Measurements from ENCODE around the gene GPR39.

GPR39 gene

DNA sequence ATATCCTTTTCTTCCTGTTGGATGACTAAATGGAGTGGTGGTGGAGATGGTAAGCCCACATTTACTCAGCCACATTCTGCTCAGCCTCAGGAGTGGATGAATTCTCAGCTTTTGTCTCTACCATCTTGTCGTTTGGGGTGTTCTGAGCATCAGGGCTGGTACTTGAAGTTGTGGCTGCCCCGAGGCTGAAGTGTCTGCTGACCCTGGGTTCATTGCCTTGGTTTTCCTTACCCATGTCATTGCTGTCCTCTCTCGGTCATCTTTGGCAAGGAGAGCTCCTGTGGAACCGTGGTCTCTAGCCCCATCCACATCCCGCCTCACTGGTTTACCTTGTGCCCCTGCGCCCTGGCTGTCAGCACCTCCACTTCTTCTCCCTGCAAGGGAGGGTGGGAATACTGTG lies 71.9 kb downstream of the GPR39 start:
- in situ Hi-C loops (cut with MboI; ENCODE audit: low sequenced_read_pairs): no loop called here

DNA sequence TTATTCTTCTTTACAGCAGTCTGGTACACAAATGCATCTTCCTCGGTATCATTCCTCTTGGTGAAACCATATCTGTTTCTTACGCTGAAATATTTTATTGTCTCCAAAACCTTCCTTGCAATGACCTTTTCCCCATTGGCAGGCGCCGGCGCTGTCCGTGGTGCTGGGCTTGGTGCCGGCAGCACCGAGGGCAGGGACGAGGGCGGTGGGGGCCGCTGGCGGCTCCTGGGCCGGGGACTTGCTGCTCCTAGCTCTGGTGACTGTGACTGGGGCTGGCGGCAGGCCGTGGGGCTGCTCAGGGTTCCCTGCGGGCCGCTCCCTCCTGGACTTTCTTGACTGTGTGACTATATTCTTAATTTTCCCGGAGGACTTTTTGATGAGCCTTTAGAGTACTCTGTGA lies 72.5 kb downstream of the GPR39 start:
- in situ Hi-C loops (cut with MboI; ENCODE audit: low sequenced_read_pairs): no loop called here

- in situ Hi-C loops (cut with MboI; ENCODE audit: low sequenced_read_pairs): no loop called here
Observed at GRCh38 chr2:132495881-132496280, 79.3 kb downstream of the GPR39 start.

DNA sequence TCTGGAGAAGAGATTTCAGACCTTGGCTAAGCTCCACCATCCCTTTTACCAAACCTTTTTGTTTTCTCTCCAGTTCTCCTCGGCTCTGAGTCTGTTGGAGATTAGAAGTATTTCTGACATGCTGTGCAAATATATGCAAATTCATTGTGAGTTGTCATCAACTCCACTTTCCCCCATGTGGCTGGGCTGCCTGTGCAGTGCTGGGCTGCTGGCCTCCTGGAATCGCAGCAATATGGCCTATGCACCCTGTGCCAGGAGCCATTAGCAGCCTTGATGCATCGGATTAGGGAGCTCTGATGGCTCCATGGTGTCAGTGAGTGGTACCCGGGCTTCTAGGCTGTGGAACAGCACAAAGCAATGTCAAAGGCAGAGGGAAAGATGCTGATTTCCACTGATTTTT lies 80.0 kb downstream of the GPR39 start:
- in situ Hi-C loops (cut with MboI; ENCODE audit: low sequenced_read_pairs): no loop called here

DNA sequence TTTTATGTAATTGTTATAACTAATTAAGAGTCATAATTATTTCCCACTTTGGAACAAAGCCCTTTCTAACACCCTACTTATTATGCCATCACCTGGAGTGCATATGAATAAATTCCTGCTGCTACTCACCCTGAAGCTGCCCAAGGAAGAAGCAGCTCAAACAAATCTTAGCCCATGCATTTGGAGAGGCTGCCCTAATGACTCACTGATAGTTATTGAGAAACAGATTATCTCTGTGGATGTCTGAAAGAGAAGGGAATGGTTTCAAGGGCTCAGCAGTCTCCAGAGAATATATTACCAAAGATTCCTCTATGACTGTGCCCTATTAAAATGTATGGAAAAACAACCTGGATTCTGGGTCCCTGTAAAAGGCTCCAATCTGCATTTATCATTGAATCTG lies 81.0 kb downstream of the GPR39 start:
- in situ Hi-C loops (cut with MboI; ENCODE audit: low sequenced_read_pairs): no loop called here

- in situ Hi-C loops (cut with MboI; ENCODE audit: low sequenced_read_pairs): no loop called here
Observed at GRCh38 chr2:132503701-132504100, 87.1 kb downstream of the GPR39 start.

DNA sequence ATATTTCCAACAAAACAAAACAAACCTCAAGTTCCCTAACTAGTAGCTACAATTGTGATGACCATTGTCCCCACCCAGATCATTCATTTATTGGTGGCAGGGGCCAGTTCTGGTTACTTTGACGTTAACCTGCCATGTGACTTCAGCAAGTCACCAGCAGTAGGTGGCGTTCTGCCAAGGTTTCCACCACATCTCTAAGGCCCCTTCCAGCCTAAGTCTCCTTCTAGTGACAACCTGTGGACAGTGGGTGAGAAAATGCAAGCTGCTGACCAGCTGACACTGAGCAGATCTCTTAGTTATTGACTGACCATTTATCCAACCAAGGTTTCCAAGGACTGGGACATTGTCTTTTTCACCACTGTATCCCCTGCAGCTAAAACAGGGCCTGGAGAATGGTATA lies 98.4 kb downstream of the GPR39 start:
- in situ Hi-C loops (cut with MboI; ENCODE audit: low sequenced_read_pairs): no loop called here

- in situ Hi-C loops (cut with MboI; ENCODE audit: low sequenced_read_pairs): no loop called here
Observed at GRCh38 chr2:132517386-132517785, 100.8 kb downstream of the GPR39 start.

GRCh38 chr2:132518302-132518701 lies 101.7 kb downstream of the GPR39 start:
- in situ Hi-C loops (cut with MboI; ENCODE audit: low sequenced_read_pairs): no loop called here

GRCh38 chr2:132519566-132519965 lies 103.0 kb downstream of the GPR39 start:
- in situ Hi-C loops (cut with MboI; ENCODE audit: low sequenced_read_pairs): no loop called here

GRCh38 chr2:132521341-132521740 lies 104.7 kb downstream of the GPR39 start:
- in situ Hi-C loops (cut with MboI; ENCODE audit: low sequenced_read_pairs): no loop called here

GRCh38 chr2:132522901-132523300 lies 106.3 kb downstream of the GPR39 start:
- in situ Hi-C loops (cut with MboI; ENCODE audit: low sequenced_read_pairs): no loop called here

DNA sequence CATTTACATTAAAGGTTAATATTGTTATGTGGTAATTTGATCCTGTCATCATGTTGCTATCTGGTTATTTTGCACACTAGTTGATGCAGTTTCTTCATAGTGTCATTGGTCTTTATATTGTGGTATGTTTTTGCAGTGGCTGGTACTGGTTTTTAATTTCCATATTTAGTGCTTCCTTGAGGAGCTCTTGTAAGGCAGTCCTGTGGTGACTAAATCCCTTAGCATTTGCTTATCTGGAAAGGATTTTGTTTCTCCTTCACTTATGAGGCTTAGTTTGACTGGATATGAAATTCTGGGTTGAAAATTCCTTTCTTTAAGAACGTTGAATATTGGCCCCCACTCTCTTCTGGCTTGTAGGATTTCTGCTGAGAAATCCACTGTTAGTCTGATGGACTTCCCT lies 120.5 kb downstream of the GPR39 start:
- in situ Hi-C loops (cut with MboI; ENCODE audit: low sequenced_read_pairs): loop anchor here (25.0 kb wide), 1 partner anchor 625 kb away; no protein-coding TSS in a partner anchor

DNA sequence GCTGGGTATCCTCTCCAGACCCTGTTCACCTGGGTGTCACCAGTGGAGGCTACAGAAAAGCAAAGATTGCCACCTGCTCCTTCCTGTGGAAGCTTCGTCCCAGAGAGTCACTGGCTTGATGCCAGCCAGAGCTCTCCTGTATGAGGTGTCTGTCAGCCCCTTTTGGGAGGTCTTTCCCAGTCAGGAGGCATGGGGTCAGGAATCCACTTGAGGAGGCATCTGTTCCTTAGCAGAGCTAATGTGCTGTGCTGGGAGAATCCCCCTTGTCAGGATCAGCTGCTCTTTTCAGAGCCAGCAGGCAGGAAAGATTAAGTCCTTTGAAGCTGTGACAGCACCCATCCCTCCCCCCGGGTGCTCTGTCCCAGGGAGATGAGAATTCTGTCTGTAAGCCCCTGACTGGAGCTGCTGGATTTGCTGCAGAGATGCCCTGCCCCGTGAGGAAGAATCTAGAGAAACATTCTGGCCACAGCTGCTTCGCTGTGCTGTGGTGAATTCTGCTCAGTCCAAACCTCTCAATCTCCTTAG lies 121.8 kb downstream of the GPR39 start:
- in situ Hi-C loops (cut with MboI; ENCODE audit: low sequenced_read_pairs): loop anchor here (25.0 kb wide), 1 partner anchor 624 kb away; no protein-coding TSS in a partner anchor

DNA sequence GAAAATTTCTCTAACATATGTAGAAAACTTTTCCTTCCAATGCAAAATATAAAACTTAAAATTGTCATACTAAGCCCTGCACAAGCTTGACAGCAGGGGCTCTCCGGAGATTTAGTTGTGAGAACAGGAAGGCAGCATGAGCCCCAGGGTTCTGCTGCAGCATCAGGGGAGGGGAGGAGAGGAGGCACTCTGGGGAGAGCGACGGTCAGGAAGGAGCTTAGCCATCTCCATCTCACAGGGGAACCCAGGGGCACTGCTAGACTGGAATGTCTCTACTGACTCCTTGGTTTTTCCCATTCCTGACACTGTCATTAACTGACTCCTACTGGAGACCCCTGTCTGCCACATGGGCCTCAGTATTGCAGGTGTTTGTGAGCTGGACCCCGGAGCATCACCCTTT lies 123.6 kb downstream of the GPR39 start:
- in situ Hi-C loops (cut with MboI; ENCODE audit: low sequenced_read_pairs): loop anchor here (25.0 kb wide), 1 partner anchor 622 kb away; no protein-coding TSS in a partner anchor

DNA sequence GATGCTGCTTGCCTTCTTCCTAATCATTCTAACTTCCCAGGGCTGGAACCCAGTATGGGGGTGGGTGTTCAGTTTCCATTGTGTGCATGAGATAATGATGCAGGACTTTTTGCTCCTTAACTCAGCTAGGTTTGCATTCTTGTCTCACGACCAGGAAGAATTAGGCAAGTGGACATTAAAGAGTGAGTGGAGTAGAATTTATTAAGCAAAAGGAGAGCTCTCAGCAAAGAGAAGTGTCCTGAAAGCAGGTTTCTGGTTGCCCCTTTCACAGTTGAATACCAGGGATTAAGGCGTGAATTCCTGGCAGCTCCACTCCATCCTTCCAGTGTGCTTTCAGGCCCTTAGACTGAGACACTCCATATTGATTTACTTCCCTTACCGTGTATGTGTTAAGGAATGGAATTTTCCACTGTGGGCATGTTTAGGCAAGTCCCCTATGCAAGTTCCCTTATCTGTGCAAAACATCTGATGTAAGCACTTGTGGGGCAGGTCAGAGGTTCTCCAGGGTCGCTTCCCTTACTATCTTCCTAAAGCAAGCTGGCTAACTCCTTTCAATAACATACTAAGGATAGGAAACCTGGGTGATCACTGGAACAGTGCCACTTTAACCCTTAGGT lies 126.5 kb downstream of the GPR39 start:
- in situ Hi-C loops (cut with MboI; ENCODE audit: low sequenced_read_pairs): loop anchor here (25.0 kb wide), 1 partner anchor 619 kb away; no protein-coding TSS in a partner anchor

DNA sequence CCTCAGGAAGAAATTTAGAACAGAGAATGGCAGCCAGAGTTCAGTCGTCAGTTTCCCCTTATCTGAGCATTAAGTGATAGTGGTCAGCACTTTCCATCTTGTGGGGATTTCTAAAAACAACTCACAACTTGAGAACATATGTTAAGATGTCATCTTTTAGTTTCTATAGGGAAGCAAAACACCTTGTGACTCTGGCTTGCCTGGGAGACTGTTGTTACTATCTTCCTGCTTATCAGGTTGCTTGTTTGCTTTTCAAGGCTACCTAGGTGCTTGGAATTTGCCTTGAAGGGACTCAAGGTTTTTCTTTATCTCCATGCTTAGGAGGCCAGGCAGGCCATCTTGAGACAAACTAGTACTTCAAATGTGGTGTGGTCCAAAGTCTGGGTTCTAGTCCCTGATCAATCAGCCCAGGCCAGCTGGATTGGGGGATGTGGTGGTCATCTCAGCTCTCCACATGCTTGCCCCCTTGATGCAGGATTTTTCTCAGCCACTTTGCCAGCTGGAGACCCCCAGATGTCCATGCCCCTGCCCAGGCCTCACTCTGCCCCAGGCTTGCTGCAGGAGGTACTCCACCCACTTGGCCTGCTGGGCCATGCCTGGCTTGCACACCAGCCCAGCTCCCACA lies 127.5 kb downstream of the GPR39 start:
- in situ Hi-C loops (cut with MboI; ENCODE audit: low sequenced_read_pairs): loop anchor here (25.0 kb wide), 1 partner anchor 618 kb away; no protein-coding TSS in a partner anchor

DNA sequence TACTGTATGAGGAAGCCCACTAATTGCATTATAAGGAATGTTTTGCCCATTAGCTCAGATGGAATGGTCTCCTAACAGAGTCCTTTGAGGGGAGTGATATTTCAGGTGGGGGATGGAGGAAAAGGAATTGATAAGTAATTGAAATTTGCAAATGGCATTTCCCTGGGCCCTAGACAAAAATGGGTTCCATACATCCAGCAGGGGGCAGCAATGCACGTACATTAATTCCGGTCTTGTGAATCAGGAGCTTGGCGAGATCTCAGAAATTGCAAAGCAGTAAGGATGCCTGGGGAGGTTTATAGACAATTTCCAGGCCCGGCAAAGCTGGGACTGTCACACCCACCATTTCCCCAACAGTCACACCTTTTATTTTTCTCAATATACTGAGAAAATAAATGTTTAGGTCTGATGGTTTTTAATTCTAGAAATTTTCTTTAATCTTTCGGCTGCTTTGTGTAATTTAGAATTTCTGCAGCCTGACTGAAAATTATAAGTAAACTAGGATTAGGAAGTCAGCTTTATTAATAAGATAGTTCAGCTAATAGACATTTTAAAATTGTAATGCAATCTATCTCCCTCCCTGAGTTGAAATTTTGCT lies 130.6 kb downstream of the GPR39 start:
- in situ Hi-C loops (cut with MboI; ENCODE audit: low sequenced_read_pairs): loop anchor here (25.0 kb wide), 1 partner anchor 615 kb away; no protein-coding TSS in a partner anchor

GRCh38 chr2:132549935-132550670 lies 133.5 kb downstream of the GPR39 start:
- in situ Hi-C loops (cut with MboI; ENCODE audit: low sequenced_read_pairs): loop anchor here (25.0 kb wide), 1 partner anchor 612 kb away; no protein-coding TSS in a partner anchor

- in situ Hi-C loops (cut with MboI; ENCODE audit: low sequenced_read_pairs): no loop called here
Observed at GRCh38 chr2:132550946-132551345, 134.3 kb downstream of the GPR39 start.

GRCh38 chr2:132557694-132558093 lies 141.1 kb downstream of the GPR39 start:
- in situ Hi-C loops (cut with MboI; ENCODE audit: low sequenced_read_pairs): no loop called here

Measured in HL-60/S4 treated with phorbol 12-myristate 13-acetate at 8.2 ng/mL for 4 days and 3 days (cell line).